Tibial nerve (tissue), 4 donors: Measurements from ENCODE around the gene HSFX2. TPM values are rescaled to one million over a fixed set of nuclear protein-coding genes. Genes with fewer than 3 reads are reported as not detected.
"Not testable (repeated sequence)": the region's sequence is repeated elsewhere in the genome, so short reads cannot be mapped to it uniquely, and the experiment has no call there.

Source experiments
- DNase-seq, 2 donors: peaks; one replicate each; pipeline ENCODE4 v3.0.0-alpha.2; 2019; ENCODE audit warnings: low spot score in 2 of 2
- H3K27ac ChIP-seq, 4 donors: fragments of 200-600 bp; sonication (generic) in 3 of 4; one replicate each; pipeline ENCODE4 v1.5.1; 2017 to 2019; ENCODE audit warnings: mild to moderate bottlenecking in 1 of 4
- H3K27me3 ChIP-seq, 2 donors: fragments of 200-600 bp; sonication (generic) in 1 of 2; one replicate each; pipeline versions ENCODE4 v1.5.1 to v1.6.0; 2017 to 2019
- H3K36me3 ChIP-seq, 3 donors: fragments of 200-600 bp; sonication (generic); one replicate each; pipeline ENCODE4 v1.5.1; 2018 to 2019
- H3K4me1 ChIP-seq, 4 donors: fragments of 200-600 bp; sonication (generic) in 3 of 4; one replicate each; pipeline ENCODE4 v1.5.1; 2017 to 2019
- H3K4me3 ChIP-seq, 4 donors: fragments of 200-600 bp; sonication (generic) in 3 of 4; one replicate each; pipeline ENCODE4 v1.5.1; 2017 to 2019; ENCODE audit warnings: mild to moderate bottlenecking in 1 of 4, moderate library complexity in 1 of 4
- H3K9me3 ChIP-seq, 4 donors: fragments of 200-600 bp; sonication (generic) in 3 of 4; one replicate each; pipeline ENCODE4 v1.5.1; 2017 to 2019
- CTCF ChIP-seq, 5 experiments: fragments of 200-600 bp in 3 of 5; fragments of 450-650 bp in 2 of 5; sonication (generic) in 3 of 5; IDR thresholded peaks; one replicate each; pipeline ENCODE4 v1.5.1; 2016 to 2019; ENCODE audit warnings: antibody characterized with exemption in 5 of 5, mild to moderate bottlenecking in 3 of 5, moderate library complexity in 2 of 5
- EP300 ChIP-seq, 2 donors: sonication (generic); formaldehyde crosslinking; IDR thresholded peaks; one replicate each; pipeline ENCODE4 v1.6.1; 2017; ENCODE audit warnings: antibody characterized with exemption in 2 of 2, mild to moderate bottlenecking in 1 of 2
- POLR2A ChIP-seq, 2 donors: fragments of 450-650 bp; IDR thresholded peaks; one replicate each; pipeline ENCODE4 v1.6.1; 2017; ENCODE audit warnings: antibody characterized with exemption in 2 of 2, mild to moderate bottlenecking in 2 of 2, moderate library complexity in 2 of 2
- WGBS, 2 donors: methylation state at CpG; one replicate each; pipeline ENCODE4 v1.1.5; 2018; 5-methylcytosine and 5-hydroxymethylcytosine counted together
- total RNA-seq, 4 donors: library from RNA; depleted of rRNA; stranded (reverse); fragments of >200 nt; gene quantifications; one replicate each; pipeline ENCODE4 v1.1.0, GENCODE V29; 2016

HSFX2 gene, protein sequence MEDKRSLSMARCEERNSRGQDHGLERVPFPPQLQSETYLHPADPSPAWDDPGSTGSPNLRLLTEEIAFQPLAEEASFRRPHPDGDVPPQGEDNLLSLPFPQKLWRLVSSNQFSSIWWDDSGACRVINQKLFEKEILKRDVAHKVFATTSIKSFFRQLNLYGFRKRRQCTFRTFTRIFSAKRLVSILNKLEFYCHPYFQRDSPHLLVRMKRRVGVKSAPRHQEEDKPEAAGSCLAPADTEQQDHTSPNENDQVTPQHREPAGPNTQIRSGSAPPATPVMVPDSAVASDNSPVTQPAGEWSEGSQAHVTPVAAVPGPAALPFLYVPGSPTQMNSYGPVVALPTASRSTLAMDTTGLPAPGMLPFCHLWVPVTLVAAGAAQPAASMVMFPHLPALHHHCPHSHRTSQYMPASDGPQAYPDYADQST
- 1 to 10 TPM in 2 of 4 donors, not detected in 2; 1.2 to 3.3 TPM for total RNA-seq

DNA sequence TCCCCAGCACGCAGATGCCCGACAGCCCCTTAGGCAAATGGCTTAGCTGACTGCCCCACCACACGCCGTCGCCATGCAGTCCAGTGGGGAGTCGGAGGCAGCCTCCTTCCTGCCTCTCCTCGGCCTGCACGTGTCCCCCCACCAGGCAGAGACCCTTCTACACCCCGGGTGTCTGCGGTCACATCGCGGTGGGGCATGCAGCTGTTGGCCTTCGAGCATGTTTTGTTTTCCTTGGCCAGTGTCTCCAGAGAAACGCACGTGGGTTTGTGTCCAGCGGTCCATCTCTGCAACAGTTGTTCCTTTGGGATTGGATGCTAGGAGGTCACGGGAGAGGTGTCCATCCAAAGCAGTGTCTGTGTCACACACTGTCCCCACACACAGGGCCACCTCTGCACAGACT lies at the start of gene HSFX2:
Gene HSFX2, minus strand, starts transcription at position 101 of the 400 bp plus-strand sequence. CDS start 614 bp downstream, outside the sequence.
- DNase-seq, H3K27me3 ChIP-seq, H3K4me1 ChIP-seq, H3K27ac ChIP-seq, H3K9me3 ChIP-seq, H3K36me3 ChIP-seq, H3K4me3 ChIP-seq: not testable (repeated sequence)
- WGBS, 2 donors = no CpG with 5 or more reads among the region's 17 CpGs

- 63 to 72% methylated on average over 4 of the region's 4 CpGs for WGBS, 2 donors
- H3K36me3 ChIP-seq = no peaks in the 10 kb centered on the region
- H3K4me3 ChIP-seq = no peak overlapping the region
- H3K27ac ChIP-seq = no peak overlapping the region
- TF ChIP-seq EP300 (IDR thresholded peaks at IDR 0.05) (no peak), POLR2A (IDR thresholded peaks at IDR 0.05) (no peak), CTCF (IDR thresholded peaks at IDR 0.05) (no peak)
- no peaks in the 10 kb centered on the region for H3K27me3 ChIP-seq
- H3K4me1 ChIP-seq = no peaks in the 10 kb centered on the region
- DNase-seq = no peak
- H3K9me3 ChIP-seq = no peaks in the 10 kb centered on the region
Observed at GRCh38 chrX:149643496-149643895, 48.4 kb upstream of the HSFX2 start.

DNA sequence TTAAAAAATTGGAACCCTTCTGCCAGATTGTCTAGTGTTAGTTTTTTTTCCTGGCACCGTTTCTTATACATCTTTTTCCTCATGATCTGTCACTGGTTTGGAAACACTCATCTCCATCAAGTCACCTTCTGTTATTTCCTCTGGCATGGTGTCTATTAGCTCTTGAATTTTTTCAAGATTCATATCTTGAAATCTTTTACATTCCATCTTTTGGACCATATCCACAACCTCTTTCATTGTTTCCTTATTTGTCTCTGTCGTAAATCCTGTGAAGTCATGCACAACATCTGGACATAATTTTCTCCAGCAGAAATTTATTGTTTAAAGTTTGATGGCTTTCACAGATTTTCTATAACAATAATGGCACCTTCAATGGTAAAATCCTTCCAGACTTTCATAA lies 46.7 kb upstream of the HSFX2 start:
- Histone ChIP-seq H3K4me3 (no peak overlapping the region), H3K27me3 (no peaks in the 10 kb centered on the region), H3K4me1 (no peaks in the 10 kb centered on the region), H3K27ac (no peak overlapping the region), H3K9me3 (no peaks in the 10 kb centered on the region), H3K36me3 (no peaks in the 10 kb centered on the region)
- no peak for TF ChIP-seq EP300 (IDR thresholded peaks at IDR 0.05)
- TF ChIP-seq POLR2A (IDR thresholded peaks at IDR 0.05) = no peak
- no peak for TF ChIP-seq CTCF (IDR thresholded peaks at IDR 0.05)
- DNase-seq = no peak
- 43 to 48% methylated on average over 2 of the region's 2 CpGs for WGBS, 2 donors

DNA sequence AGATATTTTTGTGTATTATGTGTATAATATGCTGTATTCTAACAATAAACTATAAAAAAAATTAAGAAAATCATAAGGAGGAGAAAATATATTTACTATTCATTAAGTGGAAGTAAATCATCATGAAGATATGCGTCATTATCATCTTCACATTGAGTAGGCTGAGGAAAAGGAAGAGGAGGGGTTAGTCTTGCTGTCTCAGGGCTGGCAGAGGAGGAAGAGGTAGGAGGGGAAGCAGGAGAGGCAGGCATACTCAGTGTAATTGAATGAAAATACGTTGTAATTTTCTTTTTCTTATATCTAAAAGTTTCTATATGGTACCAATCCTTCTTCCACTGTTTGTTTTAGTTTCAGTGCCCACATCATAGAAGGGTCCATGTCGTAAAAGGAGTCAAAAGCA lies 46.3 kb upstream of the HSFX2 start:
- Histone ChIP-seq H3K27me3 (no peaks in the 10 kb centered on the region), H3K9me3 (no peaks in the 10 kb centered on the region), H3K27ac (no peak overlapping the region), H3K36me3 (no peaks in the 10 kb centered on the region), H3K4me3 (no peak overlapping the region), H3K4me1 (no peaks in the 10 kb centered on the region)
- TF ChIP-seq POLR2A (IDR thresholded peaks at IDR 0.05) (no peak), CTCF (IDR thresholded peaks at IDR 0.05) (no peak), EP300 (IDR thresholded peaks at IDR 0.05) (no peak)
- 42 to 47% methylated on average over 3 of the region's 3 CpGs for WGBS, 2 donors
- DNase-seq = no peak

DNA sequence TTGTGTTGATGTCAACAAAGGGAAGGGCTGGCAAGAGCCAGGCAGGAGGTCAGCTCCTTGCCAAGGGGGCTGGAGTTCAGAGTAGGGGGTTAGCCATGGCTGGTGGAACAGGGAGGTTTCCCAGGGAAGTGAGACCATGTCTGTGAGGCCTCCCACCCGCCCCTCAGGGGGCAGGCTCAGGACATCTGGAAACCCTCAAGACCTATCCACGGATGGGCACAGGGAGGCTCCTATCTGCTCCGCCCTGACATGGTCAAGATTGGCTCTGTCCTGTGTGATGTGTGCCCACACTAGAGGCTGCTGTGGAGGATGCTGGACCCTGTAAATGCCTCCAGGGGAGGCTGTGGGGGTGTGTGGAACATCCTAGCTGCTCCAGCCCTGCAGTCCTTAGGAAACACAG lies 44.5 kb upstream of the HSFX2 start:
- 77 to 80% methylated on average over 1 to 3 of the region's 3 CpGs for WGBS, 2 donors
- Histone ChIP-seq H3K36me3 (no peaks in the 10 kb centered on the region), H3K4me3 (no peak overlapping the region), H3K27ac (no peak overlapping the region), H3K4me1 (no peaks in the 10 kb centered on the region), H3K27me3 (no peaks in the 10 kb centered on the region), H3K9me3 (no peaks in the 10 kb centered on the region)
- DNase-seq = no peak
- no peak for TF ChIP-seq EP300 (IDR thresholded peaks at IDR 0.05)
- TF ChIP-seq CTCF (IDR thresholded peaks at IDR 0.05) = no peak
- TF ChIP-seq POLR2A (IDR thresholded peaks at IDR 0.05) = no peak
